GM18868 (cell line): Measurements from ENCODE around the gene NPHP4.

Experiments
- ATAC-seq: cut with Tn5 transposase; IDR thresholded peaks from one replicate; pipeline ENCODE4 v1.9.1; 2021; ENCODE audit warnings: mild to moderate bottlenecking, moderate library complexity; ENCODE audit not compliant: unreplicated experiment

Gene NPHP4

DNA sequence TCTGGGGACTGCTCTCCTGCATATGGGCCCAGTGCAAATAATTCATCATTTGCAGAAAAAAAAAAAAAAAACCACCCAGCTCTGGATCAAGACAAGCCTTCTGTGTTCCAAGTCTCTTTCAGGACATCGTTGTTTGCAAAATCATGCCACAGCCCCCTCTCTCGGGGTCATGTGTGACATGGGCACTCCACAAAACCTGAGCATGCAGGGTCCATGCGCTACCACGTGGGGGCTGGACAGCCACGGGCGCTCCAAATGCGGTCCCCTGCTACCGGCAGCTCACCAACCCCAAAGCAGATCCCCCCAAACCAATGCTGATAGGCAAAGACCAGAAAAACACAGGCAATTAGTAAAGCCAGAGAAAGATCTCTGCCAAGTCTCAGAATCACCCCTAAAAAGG is 17.6 kb downstream of the NPHP4 start:
- no peak for ATAC-seq

DNA sequence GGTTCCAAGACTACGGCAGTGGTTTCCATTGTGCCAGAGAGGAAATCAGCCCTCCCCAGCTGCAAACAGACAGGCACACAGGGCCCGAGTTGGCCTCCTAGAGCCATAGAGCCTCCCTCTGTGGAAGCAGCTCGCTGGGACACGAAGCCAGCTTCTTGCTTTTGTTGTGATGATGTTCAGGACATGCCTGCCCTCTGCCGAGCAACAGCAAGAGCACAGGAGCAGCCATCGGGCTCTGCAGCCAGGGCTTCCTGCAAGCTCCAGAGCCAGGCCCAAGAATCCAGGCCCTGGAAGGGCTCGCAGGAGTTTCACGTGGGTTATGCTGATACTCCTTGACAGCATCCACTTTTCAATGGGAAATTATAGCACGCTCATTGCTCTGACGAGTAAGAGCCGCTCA is 18.5 kb downstream of the NPHP4 start:
- no peak for ATAC-seq

DNA sequence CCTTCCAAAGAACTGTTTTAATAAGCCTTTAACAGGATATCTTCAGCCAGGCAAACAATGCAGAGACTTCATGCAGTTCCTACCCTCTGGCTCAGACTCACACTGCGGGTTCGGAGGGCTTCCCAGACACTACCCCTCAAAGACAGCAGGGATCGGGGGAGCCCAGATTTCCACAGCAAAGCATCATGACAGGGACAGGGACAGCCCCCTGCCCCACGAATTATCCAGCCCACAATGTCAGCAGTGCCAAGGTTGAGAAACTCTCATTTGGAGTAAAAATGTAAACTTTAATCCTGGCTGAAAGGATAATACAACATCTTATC is 20.1 kb downstream of the NPHP4 start:
- no peak for ATAC-seq

- ATAC-seq, result no peak
These were observed 20.6 kb downstream of the NPHP4 start for GRCh38 chr1:5971471-5972197.

DNA sequence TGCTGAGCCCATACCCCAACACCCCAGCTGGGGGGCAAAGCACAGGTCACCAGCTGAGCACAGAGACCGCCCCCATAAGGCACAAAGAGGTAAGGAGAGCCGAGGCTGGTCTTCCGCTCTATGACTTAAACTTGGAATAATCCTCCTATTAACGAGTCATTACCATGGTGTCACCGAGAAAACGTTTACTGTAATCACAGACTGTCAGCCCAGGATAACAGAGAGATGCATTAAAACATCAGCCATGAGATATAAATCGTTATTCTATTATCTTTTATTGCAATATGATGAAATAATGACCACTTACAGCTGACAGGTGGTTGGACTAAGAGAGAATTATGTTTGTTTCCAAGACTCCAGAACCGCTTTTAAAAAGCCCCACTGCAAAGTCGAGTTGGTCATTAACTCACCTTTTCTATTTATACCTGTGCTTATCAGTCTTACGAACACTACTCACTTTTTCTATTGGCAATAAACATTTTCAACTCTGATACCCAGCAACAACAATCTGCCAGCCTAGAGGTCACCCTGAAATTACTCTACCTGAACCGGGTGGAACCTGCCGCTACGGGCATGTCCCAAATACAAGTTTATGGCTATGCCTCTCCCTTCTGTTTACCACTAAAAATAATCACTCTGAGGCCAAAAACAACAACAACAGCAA is 21.5 kb downstream of the NPHP4 start:
- ATAC-seq, result no peak

DNA sequence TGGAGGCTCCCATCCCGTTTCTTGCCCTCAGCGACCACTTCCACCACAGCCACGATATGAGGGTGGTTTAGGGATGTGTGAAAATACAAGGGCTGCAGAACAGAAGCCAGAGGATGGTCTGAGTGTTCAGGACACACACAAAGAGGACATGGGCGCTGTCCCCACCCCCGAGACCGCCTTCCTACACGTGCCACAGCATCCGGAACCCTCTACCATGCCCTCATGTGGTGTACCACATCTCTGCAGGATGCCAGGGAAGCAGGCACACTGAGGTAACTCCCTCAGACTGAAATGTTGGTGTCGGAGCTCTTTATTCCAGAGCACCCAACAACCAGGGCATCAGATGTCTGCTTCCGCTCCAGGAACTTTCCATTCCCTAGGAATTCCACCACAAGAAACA is 23.1 kb downstream of the NPHP4 start:
- no peak for ATAC-seq

DNA sequence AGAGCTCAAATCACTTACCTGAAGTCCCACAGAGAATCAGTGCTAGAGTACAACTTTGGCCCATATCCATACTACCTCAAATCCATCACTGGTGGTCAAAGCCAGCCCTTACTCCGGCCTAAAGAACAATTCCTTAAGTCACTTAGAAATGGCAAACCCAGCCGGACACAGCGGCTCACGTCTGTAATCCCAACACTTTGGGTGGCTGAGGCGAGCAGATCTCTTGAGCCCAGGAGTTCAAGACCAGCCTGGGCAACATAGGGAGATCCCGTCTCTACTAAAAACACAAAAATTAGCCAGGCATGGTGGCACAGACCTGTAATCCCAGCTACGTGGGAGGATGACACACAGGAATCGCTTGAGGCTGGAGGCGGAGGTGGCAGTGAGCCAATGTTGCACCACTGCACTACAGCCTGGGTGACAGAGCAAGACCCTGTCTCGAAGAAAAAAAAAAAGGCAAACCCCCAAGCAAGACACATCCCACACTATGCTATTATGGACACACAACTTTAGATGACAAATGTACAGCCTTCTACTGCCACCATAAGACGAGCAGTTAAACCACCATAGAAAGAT is 24.0 kb downstream of the NPHP4 start:
- ATAC-seq, result no peak

DNA sequence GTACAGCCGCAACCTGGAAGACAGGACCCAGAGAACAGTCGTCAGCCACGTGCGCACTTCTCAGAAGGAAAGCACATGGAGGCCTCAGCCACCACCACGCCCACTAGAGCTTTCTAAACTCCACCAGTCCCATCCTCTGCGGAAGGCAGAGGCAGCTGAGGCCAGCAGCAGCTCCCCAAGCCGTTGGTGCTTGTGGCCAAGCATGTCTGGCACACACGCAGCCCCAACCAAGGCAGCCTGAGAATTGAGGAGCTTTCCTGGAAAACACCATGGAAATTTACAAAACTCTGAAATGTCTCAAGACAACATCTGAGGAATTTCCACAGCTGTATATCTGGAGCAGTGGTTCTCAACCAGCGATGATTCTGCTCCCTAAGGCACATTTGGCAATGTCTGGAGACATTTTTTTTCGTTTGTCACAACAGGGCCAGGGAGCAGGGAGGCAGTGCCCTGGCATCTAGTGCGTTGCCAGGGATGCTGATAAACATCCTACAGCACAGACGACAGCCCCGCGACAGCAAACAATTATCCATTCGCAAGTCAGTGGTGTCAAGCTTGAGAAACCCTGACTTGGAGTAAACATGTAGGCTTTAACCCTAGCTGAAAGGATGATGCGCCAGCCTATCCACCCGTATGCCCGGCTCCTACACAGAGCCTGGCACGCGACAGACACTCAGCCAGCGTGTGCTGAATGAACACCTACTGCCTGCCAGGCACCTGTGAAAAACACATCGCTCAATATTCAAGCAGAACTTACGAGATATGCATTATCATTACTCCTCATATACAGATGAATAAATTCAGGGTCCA is 24.7 kb downstream of the NPHP4 start:
- no peak for ATAC-seq

- no peak for ATAC-seq
These were observed 25.6 kb downstream of the NPHP4 start for GRCh38 chr1:5966543-5967205.

- ATAC-seq, result no peak
These were observed 26.6 kb downstream of the NPHP4 start for GRCh38 chr1:5965586-5966131.

GRCh38 chr1:5962265-5963105 is 29.7 kb downstream of the NPHP4 start:
- no peak for ATAC-seq

- ATAC-seq, result no peak
These were observed 30.6 kb downstream of the NPHP4 start for GRCh38 chr1:5961601-5962000.

DNA sequence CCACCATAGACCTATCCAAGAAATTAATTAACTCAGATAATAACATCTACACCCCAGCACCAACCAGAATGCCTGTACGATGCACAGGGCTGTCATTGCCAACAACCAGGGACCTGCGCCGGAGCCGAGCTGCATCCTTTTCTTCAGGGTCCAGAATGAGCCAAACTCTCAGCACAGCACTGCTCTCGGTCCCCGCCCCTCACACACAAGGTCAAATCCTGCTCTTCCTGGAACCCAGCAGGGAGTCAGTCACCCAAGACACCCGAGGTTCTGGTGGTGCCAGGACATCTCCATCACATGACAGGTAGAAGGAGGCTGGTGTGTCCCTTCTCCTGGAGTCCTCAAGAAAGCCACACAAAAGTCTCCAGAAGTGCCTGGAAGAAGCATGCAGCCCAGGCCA is 31.9 kb downstream of the NPHP4 start:
- ATAC-seq, result no peak

DNA sequence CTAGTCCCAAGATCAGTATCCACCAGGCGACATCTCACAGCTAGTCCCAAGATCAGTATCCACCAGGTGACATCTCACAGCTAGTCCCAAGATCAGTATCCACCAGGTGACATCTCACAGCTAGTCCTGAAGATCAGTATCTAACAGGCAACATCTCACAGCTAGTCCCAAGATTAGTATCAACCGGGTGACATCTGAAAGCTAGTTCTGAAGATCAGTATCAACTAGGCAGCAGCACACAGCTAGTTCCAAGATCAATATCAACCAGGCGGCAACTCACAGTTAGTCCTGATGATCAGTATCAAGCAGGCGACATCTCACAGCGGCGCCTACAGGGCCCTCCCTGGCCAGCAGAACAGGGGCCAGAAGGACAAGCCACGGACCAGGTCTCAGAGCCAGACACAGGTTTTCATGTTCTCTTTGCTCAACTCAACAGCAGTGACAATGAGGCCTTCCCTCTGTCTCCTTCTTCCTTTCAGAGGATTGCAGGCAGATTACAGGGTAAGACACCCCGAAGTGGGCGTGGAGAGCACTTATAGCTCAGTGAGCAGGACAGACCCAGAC is 32.5 kb downstream of the NPHP4 start:
- no peak for ATAC-seq

GRCh38 chr1:5959087-5959486 is 33.1 kb downstream of the NPHP4 start:
- no peak for ATAC-seq

- ATAC-seq, result no peak
These were observed 36.0 kb downstream of the NPHP4 start for GRCh38 chr1:5956022-5956830.

DNA sequence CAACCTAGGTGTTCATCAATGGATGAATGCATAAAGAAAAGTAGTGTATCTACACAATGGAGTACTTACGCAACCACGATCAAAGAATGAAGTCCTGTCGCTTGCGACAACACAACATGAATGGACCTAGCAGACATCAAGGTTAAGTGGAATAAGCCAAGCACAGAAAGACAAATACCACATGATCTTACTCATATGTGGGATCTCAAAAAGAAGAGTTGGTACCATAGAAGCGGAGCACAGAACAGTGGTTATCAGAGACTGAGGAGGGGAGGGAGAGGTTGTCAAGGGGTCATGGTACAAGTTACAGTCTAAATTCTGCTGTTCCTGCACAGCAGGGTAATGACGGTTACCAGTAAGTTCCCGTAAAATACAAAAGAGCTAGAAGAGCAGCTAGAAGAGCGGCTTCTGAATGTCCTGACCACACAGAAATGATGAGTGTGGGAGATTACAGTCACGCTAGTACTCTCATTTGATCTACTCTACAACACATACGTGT is 36.7 kb downstream of the NPHP4 start:
- no peak for ATAC-seq

- no peak for ATAC-seq
These were observed 37.3 kb downstream of the NPHP4 start for GRCh38 chr1:5954964-5955363.

GRCh38 chr1:5953386-5953785 is 38.8 kb downstream of the NPHP4 start:
- ATAC-seq, result no peak
